Head of caudate nucleus (tissue), 42 donors: ENCODE results near the gene SAMD4A.
A peak's percentile ranks its signal among the peaks of the same experiment; 100 is the strongest.

Source experiments
- DNase-seq, 42 donors: peaks; one replicate each; pipeline versions ENCODE4 v3.0.0 to v3.0.0-alpha.2; 2020 to 2021; ENCODE audit warnings: mixed read lengths in 7 of 42
- intact Hi-C: fragments of 100-400 bp; cut with DNase I; formaldehyde crosslinking; loops from one replicate; pipeline ENCODE4 v1.15.0; 2022

SAMD4A gene

DNA sequence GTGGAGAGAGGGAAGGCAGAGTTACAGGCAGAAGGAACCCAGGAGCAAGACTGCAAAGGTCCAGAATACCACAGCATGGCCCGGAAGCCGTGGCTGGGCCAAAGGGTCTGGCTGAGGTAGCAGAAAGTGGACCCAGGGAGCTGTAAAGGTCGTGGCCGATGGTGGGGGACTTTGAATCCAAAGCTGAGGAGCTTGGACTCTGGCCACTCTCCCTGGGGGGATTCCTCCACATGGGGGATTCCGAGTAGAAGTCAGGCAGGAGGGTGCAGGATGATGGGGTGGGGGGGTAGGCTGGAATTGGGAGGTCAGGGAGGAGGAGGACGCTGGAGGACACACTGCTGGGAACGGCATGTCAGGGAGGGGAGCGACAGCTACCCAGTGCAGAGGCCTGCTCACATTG lies 210.5 kb downstream of the SAMD4A start:
- DNase-seq, result no peak
- intact Hi-C loops, result no loop called here

DNA sequence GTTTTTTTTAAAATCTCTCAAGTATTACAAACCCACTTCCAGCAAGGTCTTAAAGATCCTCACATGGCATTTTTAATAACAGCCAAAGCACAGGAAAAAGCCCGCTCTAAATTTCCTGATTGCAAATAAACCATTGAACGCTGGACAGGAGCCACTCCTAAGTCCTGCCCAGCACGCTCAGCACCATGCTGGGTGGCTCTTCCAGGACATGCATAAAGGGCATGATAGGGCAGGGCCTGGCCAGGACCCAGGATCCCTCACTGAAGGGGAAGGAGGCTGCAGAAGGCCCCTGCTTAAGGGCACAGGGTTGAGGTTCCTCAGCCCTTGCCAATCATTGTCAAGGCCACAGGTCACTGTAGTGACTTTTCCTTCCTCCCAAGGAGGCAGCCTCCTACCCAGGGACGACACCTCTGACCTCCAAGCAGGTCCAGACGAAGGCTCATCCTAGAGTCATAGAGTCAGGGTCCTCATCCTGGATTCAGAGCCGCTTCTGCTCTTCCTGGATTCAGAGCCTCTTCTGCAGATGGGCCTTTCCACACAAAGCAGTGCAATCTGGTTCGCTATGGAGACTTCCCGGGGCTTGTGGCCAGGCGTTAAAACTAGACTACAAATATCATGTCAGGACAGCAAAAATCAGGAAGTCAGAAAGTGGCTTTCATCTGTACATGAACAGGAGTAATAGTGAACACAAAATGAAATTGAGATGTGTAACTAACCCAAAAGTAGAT lies 211.9 kb downstream of the SAMD4A start:
- intact Hi-C loops, result no loop called here

GRCh38 chr14:54781080-54781479 lies 214.2 kb downstream of the SAMD4A start:
- peak in 2 of 42 donors; percentile 5 to 10 for DNase-seq
- intact Hi-C loops, result no loop called here

More for the DNA sequence above, 211.9 kb downstream of the SAMD4A start:
- DNase-seq, result peak in 22 of 42 donors; percentile 21 to 63 (median 42)

GRCh38 chr14:54781961-54782750 lies 215.2 kb downstream of the SAMD4A start:
- DNase-seq, result peak in 2 of 42 donors; percentile 11 to 12
- intact Hi-C loops, result no loop called here

DNA sequence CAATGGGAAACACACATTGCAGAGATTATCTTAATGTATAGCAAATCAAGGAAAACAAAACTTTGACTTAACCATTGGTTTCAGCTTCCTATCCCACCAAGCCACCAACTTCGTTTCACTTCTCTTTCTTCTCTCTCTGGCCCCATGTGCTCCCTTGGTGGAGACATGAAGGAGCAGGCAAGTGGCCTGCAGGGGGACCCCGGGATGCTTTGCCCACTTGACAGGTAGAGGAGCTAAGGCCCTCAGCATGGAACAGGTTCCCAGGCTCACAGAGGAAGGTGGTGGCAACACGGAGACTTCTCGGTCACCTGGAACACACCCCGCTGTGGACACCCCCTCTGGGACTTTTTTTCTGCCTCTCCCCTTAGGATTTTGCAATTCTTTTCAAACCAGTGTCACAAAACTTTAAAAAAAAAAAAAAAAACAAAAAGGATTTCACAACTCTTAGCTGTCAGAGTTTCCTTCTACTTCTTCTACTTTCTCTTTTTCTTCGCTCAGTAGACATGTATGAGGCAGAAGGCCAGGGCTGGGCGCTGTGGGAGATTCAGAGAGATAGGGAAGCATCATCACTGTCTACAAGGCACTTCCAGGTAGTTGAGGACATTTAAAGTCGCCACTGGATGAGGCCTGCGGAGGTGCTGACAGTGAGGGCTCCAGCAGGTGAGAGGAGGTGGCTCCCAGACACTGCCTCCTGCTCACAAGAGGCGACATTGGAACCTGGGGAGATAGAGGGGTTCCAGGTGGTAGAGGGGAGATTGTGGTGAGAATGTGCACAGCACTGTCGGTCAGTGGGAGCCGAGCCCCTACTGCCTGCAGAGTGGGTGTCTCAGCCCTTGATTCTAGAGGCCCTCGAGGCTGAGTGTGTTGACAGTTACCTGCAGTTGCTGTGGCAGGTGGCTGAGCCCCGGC lies 216.1 kb downstream of the SAMD4A start:
- peak in 8 of 42 donors; percentile 12 to 47 (median 26) for DNase-seq
- intact Hi-C loops, result no loop called here

DNA sequence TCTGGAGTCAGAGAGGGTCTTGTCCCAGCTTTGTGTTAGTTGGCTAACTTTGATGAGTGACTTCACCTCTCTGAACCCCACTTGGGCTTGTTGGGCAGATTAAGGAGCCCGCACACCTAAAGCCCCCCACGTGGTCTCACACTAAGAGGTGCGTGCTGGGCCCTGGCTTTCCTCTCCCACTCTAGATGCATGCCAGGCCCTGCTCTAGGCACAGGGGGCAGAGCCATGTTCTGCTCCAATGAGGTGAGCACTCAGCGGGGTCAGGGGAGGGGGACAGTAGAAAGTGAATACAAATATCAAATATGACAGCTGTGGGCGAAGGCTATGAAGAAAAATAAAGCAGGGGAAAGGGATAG lies 216.7 kb downstream of the SAMD4A start:
- peak in 1 of 42 donors; percentile 2 for DNase-seq
- intact Hi-C loops, result no loop called here

DNA sequence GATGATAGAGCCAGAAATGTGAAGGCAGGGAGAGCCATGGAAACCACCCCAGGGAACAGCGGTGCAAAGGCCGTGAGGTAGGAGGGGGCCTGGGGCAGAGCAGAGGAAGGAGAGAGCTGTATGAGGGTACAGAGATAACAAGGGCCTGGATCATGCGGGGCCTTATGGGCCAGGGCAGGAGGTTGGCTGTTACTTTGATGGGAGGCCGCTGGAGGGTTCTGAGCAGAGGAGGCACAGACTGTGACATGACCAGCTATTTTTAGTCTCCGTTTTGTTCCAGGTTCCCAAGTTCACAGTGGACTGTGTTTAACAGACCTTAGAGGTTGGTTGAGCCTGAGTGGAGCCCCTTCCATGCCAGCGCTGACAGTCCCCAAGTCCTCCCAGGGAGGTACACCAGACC lies 217.1 kb downstream of the SAMD4A start:
- peak in 2 of 42 donors; percentile 1 to 3 for DNase-seq
- intact Hi-C loops, result no loop called here

- intact Hi-C loops, result no loop called here
These were observed 217.7 kb downstream of the SAMD4A start for GRCh38 chr14:54784657-54785056.

GRCh38 chr14:54785136-54785777 lies 218.3 kb downstream of the SAMD4A start:
- DNase-seq, result peak in 3 of 42 donors; percentile 10 to 27 (median 12)
- intact Hi-C loops, result no loop called here

More at GRCh38 chr14:54784657-54785056, 217.7 kb downstream of the SAMD4A start:
- DNase-seq, result peak in 8 of 42 donors; percentile 6 to 72 (median 52)

DNA sequence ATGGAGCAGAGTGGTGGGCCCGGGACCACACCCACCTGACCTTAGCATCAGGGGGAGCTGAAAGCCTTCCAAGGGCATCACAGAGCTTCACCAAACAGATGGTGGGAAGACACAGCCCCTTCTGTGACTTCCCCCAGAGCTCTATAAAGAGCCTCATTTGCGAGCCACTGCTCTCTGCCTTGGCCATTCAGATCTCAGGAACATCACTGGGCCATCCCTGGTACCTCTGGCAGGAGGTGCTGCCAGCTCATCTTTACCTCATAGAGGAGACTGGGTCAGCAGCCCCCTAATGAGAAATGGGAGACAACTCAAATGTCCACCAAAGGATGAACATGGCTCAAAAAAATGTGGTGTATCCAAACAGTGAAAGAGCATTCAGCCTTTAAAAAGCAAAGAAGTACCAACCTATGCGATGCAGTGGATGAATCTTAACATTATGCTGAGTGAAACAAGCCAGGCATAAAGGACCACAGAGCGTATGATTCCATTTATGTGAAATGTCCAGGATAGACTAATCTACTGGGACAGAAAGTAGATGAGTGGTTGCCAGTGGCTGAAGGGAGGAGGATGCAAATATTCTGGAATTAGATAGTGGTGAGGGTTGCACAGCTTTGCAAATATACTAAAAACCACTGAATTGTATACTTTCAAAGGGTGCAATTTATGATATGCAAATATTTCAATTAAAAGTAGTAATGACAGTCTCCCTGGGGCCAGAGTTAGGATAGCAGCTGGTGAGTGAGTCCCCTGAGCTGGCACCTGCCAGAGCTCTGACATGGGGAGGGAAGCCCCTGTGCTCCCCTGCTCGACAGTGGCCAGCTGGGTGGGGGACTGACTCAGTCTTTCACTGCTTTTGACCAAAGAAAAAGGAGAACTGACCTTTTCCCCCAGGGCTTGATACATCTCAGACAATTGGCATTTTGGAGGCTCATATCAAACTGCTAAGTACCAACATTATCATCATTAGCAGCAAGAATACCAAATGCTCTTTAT lies 219.1 kb downstream of the SAMD4A start:
- peak in 1 of 42 donors; percentile 1 for DNase-seq
- intact Hi-C loops, result no loop called here

DNA sequence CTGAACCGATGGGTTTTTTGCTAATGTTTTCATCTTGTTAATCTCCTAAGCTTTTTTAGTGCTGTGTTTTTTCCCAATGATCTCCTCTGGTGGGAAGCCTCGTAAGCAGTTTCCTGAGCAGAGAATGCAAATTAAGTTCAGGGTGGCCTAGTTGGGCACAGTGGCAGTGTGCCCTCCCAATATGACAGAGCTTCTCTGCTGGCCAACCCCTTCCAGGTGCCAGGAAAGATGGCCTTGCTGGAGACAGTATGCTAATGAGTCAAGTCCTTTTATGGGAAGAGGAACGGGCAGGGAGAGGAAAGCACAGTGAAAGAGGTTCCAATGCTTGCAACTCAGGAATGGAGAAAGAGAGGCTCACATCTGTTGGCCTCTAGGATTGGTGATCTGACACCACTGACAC lies 219.9 kb downstream of the SAMD4A start:
- peak in 7 of 42 donors; percentile 10 to 70 (median 26) for DNase-seq
- intact Hi-C loops, result no loop called here

DNA sequence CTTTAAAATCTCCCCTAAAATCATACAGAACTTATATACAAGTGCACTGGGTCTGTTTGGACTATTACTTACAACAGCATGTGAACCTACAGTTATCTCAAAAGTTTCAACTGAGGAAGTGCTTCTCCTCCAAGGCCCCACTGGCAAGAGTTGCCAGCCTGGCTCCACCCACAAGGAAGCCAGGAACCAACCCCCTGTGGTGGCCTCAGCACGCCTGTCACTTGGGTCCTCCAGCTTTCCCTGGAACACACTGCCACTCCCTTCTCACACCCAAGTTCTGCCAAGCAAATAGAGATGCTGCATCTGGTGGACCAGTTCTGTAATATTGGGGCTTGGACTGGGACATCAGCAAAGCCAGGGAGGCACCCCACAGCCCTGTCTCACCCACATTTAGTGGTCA lies 220.3 kb downstream of the SAMD4A start:
- DNase-seq, result peak in 1 of 42 donors; percentile 12
- intact Hi-C loops, result no loop called here

- DNase-seq, result no peak
- intact Hi-C loops, result no loop called here
These were observed 221.8 kb downstream of the SAMD4A start for GRCh38 chr14:54788701-54789100.

DNA sequence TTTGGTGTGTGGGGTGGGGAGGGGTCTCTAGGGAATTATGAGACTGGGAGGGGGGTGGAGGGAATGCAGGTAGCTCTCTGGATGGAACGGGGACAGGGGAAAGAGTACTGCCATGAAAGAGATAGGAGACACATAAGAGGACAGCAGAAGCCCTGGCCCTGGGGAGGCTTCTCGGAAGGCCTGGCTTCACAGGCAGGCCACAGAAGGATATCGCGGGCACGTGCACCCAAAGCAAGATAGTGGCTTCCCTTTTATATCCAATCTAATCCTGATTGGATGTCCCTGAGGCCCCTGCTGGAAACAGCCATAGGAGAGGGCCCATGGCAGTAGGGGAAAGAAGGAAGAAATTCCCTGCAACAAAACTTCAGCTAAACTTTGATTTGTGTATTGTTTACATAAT lies 222.2 kb downstream of the SAMD4A start:
- no peak for DNase-seq
- intact Hi-C loops, result no loop called here

DNA sequence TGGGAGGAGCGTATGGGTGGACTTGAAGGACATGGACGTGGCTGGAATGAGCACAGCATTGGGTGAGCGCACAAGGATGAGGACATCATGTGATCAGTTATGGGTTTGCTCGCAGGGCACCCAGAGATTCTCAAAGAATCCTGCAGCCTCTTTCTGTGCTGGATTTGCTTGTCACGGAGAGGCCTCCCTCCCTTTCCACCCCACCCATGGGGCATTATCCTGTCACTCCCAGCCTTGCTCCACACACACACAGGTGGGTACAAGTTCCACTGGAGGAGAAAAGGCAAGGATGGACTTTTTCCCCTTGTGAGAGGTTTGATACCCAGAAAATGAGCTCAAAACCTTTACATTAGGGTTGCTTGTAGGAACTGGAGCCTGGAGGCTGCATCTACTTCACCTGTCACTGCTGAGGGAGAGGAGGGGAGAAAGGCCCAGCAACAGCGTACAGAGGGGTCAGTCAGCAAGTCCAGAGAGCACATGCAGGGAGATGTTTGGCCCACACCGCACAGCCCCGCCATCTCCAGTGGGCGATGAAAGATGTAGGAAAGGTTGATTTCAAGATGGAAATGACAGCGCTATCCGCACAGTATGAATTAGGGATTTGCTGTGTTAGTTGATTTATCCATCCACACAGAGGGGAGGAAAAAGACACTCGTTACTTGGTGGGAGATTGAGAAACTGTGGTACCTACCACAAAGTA lies 223.0 kb downstream of the SAMD4A start:
- intact Hi-C loops, result no loop called here
- DNase-seq, result no peak

DNA sequence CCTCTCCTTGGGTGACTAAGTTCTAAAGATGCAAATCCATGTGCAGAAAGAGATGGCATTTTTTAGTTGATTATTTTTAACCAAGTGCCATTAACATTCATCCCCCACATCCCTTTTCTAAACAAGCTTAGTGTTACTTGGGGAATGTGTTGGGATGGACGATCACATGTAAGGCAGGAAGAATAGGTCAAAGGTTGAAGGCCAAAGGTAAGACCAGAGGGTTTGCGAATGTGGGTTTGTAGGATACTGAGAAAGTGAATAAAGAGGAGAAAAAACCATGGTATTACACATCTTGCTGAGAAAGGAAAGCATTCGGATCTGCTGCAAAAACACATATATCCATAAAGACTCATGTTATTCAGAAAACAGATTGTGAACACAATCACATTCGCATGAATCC lies 224.1 kb downstream of the SAMD4A start:
- no peak for DNase-seq

GRCh38 chr14:54792288-54792687 lies 225.4 kb downstream of the SAMD4A start:
- intact Hi-C loops, result no loop called here
- DNase-seq, result no peak

More for the DNA sequence above, 224.1 kb downstream of the SAMD4A start:
- intact Hi-C loops, result no loop called here
